ENCODE data around the gene LRRC42. TPM values are rescaled to one million over a fixed set of nuclear protein-coding genes. Genes with fewer than 3 reads are reported as not detected.

Gene LRRC42
- total and polyA plus RNA-seq, 2 donors from 2014 or later = 23.8 to 25.6 TPM

DNA sequence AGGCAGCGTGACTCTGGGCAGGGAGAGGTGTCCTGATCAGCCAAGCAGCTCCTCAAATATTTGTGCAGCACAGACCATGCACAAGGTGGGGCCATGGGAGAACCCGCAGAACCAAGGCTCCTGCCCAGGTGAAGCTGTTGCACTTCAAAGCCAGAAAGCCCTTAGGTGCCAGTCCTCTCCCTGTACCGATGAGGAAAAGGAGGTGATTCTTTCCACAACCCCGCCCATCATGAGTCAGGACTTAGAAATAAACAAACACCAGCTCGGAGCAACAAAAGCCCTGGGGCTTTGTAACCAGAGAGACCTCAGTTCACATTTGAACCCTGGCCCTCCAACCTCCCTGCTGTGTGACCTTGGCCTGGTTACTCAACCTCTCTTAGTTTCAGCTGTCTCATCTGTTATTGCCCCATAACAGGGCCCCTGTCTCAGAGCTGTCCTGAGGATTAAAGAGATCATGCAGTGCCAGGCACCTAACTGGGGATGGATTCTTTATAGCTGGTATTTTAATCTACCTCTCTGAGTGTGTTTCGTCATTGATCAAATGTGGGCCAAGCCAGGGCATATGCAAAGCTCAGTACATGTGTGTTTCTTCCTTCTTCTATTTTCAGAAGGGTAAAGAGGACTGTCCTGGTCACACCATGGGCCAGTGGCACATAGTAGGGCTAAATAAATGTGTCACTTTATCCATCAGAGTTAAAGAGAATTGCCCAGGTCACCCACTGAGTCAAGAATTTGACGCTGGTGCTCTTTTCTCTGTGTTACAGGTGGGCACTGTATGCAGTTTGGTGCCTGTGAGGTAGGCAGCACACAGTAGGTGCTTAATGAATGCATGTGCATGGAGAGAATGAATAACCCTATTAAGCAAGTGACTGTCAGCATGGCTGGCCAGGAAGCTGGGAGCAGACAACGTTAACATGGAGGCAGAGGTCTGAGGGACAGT, 70.5 kb downstream of the LRRC42 start:
- H3K9me3 ChIP-seq (ENCODE audit: control insufficient read depth in 2 of 3, insufficient read depth in 1 of 3, low read length in 3 of 3) = no peaks in the 10 kb centered on the region
- DNase-seq (peak in 1 of 5 donors; percentile 29), FAIRE-seq (no peak)
- no peaks in the 10 kb centered on the region for H3K27me3 ChIP-seq (ENCODE audit: control insufficient read depth, insufficient read depth, low read length)
- H3K4me3 ChIP-seq (ENCODE audit: low read length in 3 of 3) = no peak overlapping the region
- no peak overlapping the region for H3K27ac ChIP-seq (ENCODE audit: low read depth in 2 of 2, low read length in 2 of 2)
- no peaks in the 10 kb centered on the region for H3K4me1 ChIP-seq (ENCODE audit: control insufficient read depth in 2 of 3, insufficient read depth in 2 of 3, low read depth in 1 of 3, low read length in 3 of 3)
- H3K36me3 ChIP-seq (ENCODE audit: control insufficient read depth in 2 of 3, insufficient read depth in 3 of 3, low read length in 3 of 3) = no peaks in the 10 kb centered on the region
- TF ChIP-seq, protein P1, sequence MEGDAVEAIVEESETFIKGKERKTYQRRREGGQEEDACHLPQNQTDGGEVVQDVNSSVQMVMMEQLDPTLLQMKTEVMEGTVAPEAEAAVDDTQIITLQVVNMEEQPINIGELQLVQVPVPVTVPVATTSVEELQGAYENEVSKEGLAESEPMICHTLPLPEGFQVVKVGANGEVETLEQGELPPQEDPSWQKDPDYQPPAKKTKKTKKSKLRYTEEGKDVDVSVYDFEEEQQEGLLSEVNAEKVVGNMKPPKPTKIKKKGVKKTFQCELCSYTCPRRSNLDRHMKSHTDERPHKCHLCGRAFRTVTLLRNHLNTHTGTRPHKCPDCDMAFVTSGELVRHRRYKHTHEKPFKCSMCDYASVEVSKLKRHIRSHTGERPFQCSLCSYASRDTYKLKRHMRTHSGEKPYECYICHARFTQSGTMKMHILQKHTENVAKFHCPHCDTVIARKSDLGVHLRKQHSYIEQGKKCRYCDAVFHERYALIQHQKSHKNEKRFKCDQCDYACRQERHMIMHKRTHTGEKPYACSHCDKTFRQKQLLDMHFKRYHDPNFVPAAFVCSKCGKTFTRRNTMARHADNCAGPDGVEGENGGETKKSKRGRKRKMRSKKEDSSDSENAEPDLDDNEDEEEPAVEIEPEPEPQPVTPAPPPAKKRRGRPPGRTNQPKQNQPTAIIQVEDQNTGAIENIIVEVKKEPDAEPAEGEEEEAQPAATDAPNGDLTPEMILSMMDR (IDR thresholded peaks at IDR 0.05; ENCODE audit: borderline replicate concordance, extremely low read depth, insufficient read depth) = no peak
- intact Hi-C loops (cut with DNase I) = no loop called here
- no peak overlapping the region for H3K9ac ChIP-seq (ENCODE audit: low read length in 3 of 3)

Other genes with a start within 250 kb of the LRRC42 start
- 3.3 TPM for gene GLIS1, start 207.2 kb upstream of the LRRC42 start, total RNA-seq
- gene GLIS1, start 207.2 kb upstream of the LRRC42 start, polyA plus RNA-seq (ENCODE audit: insufficient read depth, low read depth, low replicate concordance) = 3.7 TPM
- gene NDC1, start 108.1 kb upstream of the LRRC42 start, total RNA-seq = 8.5 TPM
- gene NDC1, start 108.1 kb upstream of the LRRC42 start, polyA plus RNA-seq (ENCODE audit: insufficient read depth, low read depth, low replicate concordance) = 5.6 TPM
- gene YIPF1, start 56.6 kb upstream of the LRRC42 start, total RNA-seq = 33.3 TPM
- 49.4 TPM for gene YIPF1, start 56.6 kb upstream of the LRRC42 start, polyA plus RNA-seq (ENCODE audit: insufficient read depth, low read depth, low replicate concordance)
- 2.9 TPM for gene DIO1, start 52.2 kb upstream of the LRRC42 start, total RNA-seq
- gene DIO1, start 52.2 kb upstream of the LRRC42 start, polyA plus RNA-seq (ENCODE audit: insufficient read depth, low read depth, low replicate concordance) = 40.6 TPM
- 29.9 TPM for gene IFT25, start 651 bp upstream of the LRRC42 start, total RNA-seq
- 36.7 TPM for gene IFT25, start 651 bp upstream of the LRRC42 start, polyA plus RNA-seq (ENCODE audit: insufficient read depth, low read depth, low replicate concordance)
- not detected for gene LDLRAD1, start 71.8 kb downstream of the LRRC42 start, total RNA-seq
- gene LDLRAD1, start 71.8 kb downstream of the LRRC42 start, polyA plus RNA-seq (ENCODE audit: insufficient read depth, low read depth, low replicate concordance) = not detected
- 475 TPM for gene TMEM59, start 106.9 kb downstream of the LRRC42 start, total RNA-seq
- gene TMEM59, start 106.9 kb downstream of the LRRC42 start, polyA plus RNA-seq (ENCODE audit: insufficient read depth, low read depth, low replicate concordance) = 521 TPM
- gene TCEANC2, start 107.3 kb downstream of the LRRC42 start, total RNA-seq = 5.1 TPM
- 3.1 TPM for gene TCEANC2, start 107.3 kb downstream of the LRRC42 start, polyA plus RNA-seq (ENCODE audit: insufficient read depth, low read depth, low replicate concordance)
- 0.54 TPM for gene CDCP2, start 206.7 kb downstream of the LRRC42 start, total RNA-seq
- not detected for gene CDCP2, start 206.7 kb downstream of the LRRC42 start, polyA plus RNA-seq (ENCODE audit: insufficient read depth, low read depth, low replicate concordance)